ACHN (cell line): ENCODE measurements around the gene SLC25A48.

Experiments
- DNase-seq: peaks from one replicate; pipeline ENCODE4 v3.0.0-alpha.2; 2015
- in situ Hi-C: cut with HindIII; loops from 2 replicates; pipeline ENCODE4 v1.10.0; 2017; ENCODE audit warnings: low sequenced_read_pairs, low pct_ligation_motif_present, low pct_unique_long_range_greater_than_20kb

Gene SLC25A48

GRCh38 chr5:135891791-135892190, 57.3 kb downstream of the SLC25A48 start:
- in situ Hi-C loops = no loop called here
- no peak for DNase-seq

GRCh38 chr5:135894276-135894675, 59.8 kb downstream of the SLC25A48 start:
- no peak for DNase-seq
- in situ Hi-C loops = no loop called here

GRCh38 chr5:135894789-135895188, 60.3 kb downstream of the SLC25A48 start:
- in situ Hi-C loops = no loop called here
- DNase-seq = no peak

GRCh38 chr5:135895474-135896006, 61.1 kb downstream of the SLC25A48 start, which contains the start of gene IL9:
IL9 (minus strand) TSS chr5:135895841; CDS start chr5:135895816, 25 bp downstream.
- DNase-seq = no peak
- in situ Hi-C loops = no loop called here

DNA sequence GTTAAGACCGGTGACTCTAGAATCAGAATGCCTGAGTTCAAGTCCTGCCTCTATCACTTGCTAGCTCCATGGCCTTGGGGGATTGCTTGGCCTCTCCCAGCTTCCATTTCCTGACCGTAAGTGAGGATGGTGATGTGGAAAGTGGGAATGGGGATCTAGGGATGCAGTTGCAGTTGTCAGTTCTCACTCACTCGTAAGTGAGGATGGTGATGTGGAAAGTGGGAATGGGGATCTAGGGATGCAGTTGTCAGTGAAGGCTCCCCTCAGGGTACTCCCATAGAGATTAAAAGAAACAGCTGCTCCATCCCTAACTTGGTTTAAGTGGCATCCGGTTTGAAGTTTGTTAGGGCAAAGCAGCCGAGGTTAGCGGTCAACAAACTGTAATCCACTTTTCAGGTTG, 64.2 kb downstream of the SLC25A48 start:
- no peak for DNase-seq
- in situ Hi-C loops = no loop called here

GRCh38 chr5:135900276-135900675, 65.8 kb downstream of the SLC25A48 start:
- no peak for DNase-seq
- in situ Hi-C loops = no loop called here

DNA sequence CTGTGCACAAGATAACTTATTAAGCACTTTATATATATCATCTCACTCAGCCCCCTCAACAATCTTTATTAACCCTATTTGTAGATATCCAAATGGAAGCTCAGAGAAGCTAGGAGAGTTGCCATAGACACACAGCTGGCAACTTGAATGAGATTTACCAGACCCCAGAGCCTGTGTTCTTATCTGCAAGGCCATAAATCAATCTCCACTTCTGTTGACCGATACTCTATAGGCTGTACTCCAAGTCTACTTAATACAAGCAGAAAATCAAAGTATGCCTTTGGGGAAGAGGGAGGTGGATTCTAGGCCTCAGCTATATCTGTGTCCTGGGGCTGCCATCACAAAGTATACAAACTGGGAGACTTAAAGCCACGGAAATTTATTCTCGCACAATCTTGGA, 67.2 kb downstream of the SLC25A48 start:
- DNase-seq = no peak
- in situ Hi-C loops = no loop called here

- in situ Hi-C loops = no loop called here
- DNase-seq = no peak
These were observed 70.7 kb downstream of the SLC25A48 start for GRCh38 chr5:135905144-135905543.

DNA sequence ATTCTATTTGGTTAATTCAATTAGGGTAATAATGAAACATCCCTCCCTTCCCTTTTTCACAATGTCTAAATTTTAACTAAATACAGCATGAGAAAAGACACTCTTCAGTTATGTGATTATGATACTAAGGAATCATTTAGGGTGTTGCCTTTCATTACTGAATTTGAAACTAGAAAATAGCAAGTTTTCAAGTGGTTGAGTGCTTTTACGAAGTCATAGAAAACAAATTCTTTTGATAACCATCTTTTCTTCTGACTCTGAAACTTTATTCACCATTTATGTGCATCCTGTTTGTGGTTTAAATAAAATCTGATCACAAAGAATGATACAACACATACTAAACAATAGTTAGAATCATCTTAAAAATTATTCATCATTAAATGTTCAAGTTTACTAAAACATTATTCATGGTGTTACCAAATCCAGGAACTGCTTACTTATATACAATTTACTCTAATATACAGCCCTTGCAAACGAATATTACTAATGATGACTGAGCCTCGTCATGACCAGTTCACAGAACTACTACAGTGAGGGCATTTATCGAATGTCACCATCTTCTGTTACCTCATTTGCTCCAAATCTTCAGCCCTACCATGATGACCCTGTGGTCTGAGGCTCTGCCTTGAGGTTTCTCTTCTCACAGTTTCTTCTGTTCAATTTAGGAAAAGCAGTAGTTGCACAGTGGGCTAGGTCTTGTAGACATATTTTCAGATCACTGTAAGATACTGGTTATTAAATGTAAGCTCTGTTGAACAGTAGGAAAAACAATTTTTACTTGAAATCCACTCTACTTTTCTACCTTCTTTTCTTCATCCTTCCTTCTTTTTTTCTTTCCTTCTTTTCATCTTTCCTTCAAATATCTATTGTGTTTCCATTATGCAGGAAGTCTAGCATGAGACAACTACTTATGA, 79.5 kb downstream of the SLC25A48 start:
- in situ Hi-C loops = no loop called here

DNA sequence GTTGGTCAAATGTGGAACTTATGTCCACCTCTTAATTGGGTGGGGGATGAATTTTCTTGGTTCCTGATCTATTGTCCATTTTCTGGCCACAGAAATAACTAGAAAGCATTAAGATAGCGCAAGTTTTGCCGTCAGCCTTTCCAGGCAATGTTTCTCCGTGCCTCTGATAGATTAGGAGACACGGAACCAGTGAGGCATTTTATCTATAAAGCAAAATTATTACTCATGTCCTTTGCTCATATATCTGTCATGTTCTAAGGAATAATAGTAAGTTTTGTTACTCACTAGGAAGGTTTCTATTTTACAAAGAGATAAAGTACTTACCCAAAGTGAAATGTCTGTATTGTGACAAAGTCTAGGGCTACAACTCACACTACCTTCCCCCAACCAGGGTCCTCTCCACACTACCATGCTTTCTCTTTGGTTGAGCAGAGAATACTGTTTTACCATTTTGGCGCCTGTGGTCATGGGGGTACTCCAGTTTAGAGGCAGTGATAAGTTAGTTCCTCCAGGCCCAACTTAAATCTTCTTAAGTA, 81.1 kb downstream of the SLC25A48 start:
- DNase-seq = no peak
- in situ Hi-C loops = no loop called here

More for the DNA sequence above, 79.5 kb downstream of the SLC25A48 start:
- DNase-seq = no peak

GRCh38 chr5:135916638-135917263, 82.3 kb downstream of the SLC25A48 start:
- in situ Hi-C loops = no loop called here
- no peak for DNase-seq

DNA sequence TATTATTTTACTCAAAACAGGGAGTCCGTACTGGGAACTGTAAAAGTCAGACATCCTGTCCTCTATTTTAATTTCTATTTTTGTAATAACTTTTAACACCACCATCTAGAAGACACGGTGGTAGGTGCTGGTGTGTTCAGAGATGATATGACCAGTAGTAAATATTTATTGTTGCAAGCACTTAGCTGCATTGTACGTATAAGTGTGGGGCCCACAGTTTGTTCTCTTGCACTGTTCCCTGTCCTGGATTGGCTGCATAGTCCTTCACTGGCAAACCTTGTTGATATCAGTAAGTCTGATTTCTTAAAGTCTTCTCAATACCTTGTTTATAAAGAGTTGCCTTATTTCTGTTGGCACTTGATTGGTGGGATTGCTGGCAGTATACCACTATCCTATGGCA, 85.7 kb downstream of the SLC25A48 start:
- in situ Hi-C loops = no loop called here
- DNase-seq = no peak

DNA sequence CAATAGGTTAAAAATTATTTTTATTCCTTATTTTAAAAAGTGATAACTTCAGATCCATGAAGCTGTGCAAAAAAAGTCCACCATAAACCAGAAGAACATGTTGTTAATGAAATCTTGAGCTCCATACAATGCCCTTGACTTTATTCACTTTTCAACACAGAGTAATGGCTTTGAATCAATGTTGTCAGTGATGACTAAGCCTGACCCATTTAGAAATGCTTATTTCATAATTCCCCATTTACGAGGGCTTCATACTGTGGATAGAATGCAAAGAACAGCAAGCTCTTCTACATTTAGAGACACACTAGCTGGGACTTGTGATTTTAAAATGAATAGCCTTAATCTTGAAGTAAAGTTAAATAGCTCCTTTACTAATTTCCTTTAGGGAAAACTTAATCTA, 86.9 kb downstream of the SLC25A48 start:
- no peak for DNase-seq
- in situ Hi-C loops = no loop called here

DNA sequence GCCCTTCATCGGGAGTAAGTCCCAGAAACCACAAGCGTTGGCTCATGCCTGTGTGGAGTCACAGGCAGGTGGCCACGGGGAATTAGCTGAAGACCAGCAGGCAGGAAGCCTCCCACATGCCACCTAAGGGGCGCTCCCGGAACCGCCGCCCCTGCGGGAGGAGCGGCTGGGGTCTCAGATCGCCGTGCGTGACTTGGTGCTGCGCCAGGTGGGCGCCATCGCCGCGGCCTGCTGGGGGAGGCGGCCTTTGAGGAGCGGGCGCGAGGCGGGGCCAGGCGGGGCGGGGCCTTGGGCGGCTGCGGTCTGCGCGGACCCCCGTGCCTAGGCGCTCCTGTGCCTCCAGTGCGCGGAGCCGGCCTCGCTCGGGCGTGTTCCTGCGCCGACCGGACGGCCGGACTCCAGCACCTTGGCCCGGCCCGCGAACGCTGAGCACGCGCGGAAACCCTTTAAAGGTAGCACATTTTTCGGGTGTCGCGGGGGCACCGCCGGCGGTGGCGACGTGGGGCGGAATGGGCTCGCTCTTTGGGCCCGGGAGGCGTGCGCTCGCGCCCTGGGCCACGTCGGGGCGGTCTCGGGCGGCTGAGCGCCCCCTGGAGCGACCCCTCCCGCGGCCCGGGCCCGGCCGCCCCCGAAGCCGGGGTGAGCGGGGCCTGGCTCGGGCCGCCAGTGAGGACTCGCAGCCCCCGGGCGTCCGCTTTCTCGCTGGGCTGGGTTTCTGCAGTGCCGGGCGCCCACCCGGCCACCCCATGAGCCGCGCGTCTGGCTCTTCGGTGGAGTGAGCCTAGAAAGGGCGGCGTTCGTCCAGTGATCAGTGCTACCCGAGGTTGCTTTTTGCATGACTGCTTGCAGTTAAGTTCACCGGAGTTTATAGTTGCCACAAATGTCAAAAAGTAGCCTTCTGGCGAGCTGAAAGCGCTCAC, 95.8 kb downstream of the SLC25A48 start:
- peak; percentile 44 for DNase-seq
- in situ Hi-C loops = no loop called here

DNA sequence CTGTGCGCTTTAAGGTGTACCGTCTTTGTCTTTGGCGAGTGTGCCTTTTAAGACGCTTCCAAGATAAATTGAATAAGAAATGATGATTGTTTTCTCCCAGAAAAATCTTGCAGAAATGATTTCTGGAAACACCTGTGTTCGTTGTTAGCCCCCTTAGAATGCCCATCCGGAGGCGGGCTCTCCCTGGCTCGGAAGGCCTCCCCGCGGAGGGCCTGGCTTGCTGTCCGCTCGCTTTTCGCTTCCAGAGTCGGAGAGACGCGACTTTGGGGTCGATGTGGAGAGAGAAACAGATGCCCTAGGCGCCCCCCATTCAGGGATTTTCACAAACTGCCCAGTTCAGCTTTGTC, 96.5 kb downstream of the SLC25A48 start:
- no peak for DNase-seq
- in situ Hi-C loops = no loop called here

GRCh38 chr5:135934939-135935338, 100.5 kb downstream of the SLC25A48 start:
- DNase-seq = no peak
- in situ Hi-C loops = no loop called here

DNA sequence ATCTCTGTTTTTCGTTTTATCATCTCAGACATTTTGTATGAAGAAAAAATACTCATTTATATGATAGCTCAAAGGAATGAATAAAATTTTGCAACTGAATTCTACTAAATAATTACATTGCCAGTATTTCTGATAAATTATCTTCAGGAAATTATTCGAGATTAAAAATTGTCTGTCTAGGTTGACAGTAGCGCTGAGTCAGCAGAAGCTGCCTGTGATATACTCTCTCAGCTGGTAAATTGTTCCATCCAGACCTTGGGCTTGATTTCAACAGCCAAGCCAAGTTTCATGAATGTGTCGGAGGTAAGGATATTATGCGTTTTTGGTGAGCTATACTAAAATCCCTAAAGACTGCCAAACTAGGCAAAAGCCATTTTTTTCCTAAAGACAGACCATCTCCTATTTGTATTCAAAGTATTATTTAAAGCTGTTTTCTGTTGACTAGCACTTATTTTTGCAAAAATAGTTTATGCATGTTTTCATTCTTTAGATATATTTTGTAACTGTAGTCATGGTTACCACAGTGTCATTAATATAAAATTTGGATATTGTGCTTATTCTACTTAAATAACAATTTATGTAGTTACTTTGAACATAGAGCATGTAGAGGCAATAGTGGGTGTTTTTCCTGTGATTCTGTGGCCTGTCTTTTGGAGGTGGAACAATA, 102.9 kb downstream of the SLC25A48 start:
- DNase-seq = no peak
- in situ Hi-C loops = no loop called here
